Upper lobe of left lung (tissue), 4 donors: ENCODE results near the gene EXPH5.

Experiments used
- POLR2A ChIP-seq, 4 donors: fragments of 450-650 bp; IDR thresholded peaks; one replicate each; pipeline ENCODE4 v1.5.1; 2016 to 2017; ENCODE audit warnings: antibody characterized with exemption in 4 of 4, mild to moderate bottlenecking in 2 of 4
- POLR2AphosphoS5 ChIP-seq, 2 donors: sonication (generic); formaldehyde crosslinking; IDR thresholded peaks; one replicate each; pipeline ENCODE4 v1.5.1; 2017; ENCODE audit warnings: antibody characterized with exemption in 2 of 2
- TF ChIP-seq, protein P1 (sequence below), 6 experiments: fragments of 450-650 bp in 4 of 6; fragments of 200-600 bp in 2 of 6; sonication (generic) in 2 of 6; IDR thresholded peaks; one replicate each; pipeline ENCODE4 v1.5.1; 2016 to 2019; ENCODE audit warnings: antibody characterized with exemption in 6 of 6

DNA sequence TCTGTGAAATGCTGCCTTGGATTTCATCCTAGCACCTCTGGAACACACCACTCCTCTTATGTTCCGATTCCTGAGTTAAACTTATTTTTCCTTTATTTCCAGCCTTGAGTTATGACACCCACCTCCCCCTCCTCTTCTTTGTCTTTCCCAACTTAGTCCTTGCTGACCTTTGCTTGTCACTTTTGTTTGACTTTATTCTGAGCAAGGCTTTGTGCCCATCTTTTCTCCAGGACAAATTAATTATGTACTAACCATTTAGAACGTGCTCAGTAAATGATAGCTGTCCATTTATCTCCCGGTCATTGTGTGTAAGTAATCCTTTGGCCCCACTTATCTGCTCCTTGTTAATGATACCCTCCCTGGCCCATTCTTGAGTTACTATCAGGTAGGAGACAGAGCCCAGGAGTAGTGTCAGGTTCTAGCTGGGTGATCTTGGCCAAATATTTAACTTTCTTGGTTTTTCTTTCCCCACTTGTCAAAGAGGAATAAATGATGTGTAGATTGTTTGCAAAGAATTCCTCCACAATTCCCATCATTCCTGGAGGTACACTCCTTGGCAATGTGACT is 44.2 kb downstream of the EXPH5 start:
- TF ChIP-seq, protein P1, sequence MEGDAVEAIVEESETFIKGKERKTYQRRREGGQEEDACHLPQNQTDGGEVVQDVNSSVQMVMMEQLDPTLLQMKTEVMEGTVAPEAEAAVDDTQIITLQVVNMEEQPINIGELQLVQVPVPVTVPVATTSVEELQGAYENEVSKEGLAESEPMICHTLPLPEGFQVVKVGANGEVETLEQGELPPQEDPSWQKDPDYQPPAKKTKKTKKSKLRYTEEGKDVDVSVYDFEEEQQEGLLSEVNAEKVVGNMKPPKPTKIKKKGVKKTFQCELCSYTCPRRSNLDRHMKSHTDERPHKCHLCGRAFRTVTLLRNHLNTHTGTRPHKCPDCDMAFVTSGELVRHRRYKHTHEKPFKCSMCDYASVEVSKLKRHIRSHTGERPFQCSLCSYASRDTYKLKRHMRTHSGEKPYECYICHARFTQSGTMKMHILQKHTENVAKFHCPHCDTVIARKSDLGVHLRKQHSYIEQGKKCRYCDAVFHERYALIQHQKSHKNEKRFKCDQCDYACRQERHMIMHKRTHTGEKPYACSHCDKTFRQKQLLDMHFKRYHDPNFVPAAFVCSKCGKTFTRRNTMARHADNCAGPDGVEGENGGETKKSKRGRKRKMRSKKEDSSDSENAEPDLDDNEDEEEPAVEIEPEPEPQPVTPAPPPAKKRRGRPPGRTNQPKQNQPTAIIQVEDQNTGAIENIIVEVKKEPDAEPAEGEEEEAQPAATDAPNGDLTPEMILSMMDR (IDR thresholded peaks at IDR 0.05): no peak
- TF ChIP-seq POLR2A (IDR thresholded peaks at IDR 0.05) (no peak), POLR2AphosphoS5 (IDR thresholded peaks at IDR 0.05) (no peak)
